Fibroblast of lung (primary cell): ENCODE results near the gene DDX10. TPM values are rescaled to one million over a fixed set of nuclear protein-coding genes. Genes with fewer than 3 reads are reported as not detected.

Source experiments
- DNase-seq, 2 donors: peaks; one replicate each; pipeline versions ENCODE4 v3.0.0 to v3.0.0-alpha.2; 2010; ENCODE audit warnings: low read depth in 2 of 2
- H2AFZ ChIP-seq: 2 replicates; pipeline ENCODE4 v1.5.1; 2012; ENCODE audit warnings: low read length, control low read depth, inconsistent platforms
- H3K27ac ChIP-seq: 2 replicates; pipeline ENCODE4 v1.5.1; 2011; ENCODE audit warnings: low read length, control low read depth; ENCODE audit not compliant: insufficient read depth
- H3K27me3 ChIP-seq: 2 replicates; pipeline ENCODE4 v1.5.1; 2011; ENCODE audit warnings: mild to moderate bottlenecking, low read length; ENCODE audit not compliant: control insufficient read depth, insufficient read depth
- H3K36me3 ChIP-seq: 2 replicates; pipeline ENCODE4 v1.5.1; 2011; ENCODE audit warnings: low read length; ENCODE audit not compliant: control insufficient read depth, insufficient read depth
- H3K4me1 ChIP-seq: 2 replicates; pipeline ENCODE4 v1.5.1; 2011; ENCODE audit warnings: low read length; ENCODE audit not compliant: control insufficient read depth, insufficient read depth; ENCODE audit errors: extremely low read depth
- H3K4me2 ChIP-seq: 2 replicates; pipeline ENCODE4 v1.5.1; 2011; ENCODE audit warnings: low read length, control low read depth; ENCODE audit not compliant: insufficient read depth; ENCODE audit errors: extremely low read depth
- H3K4me3 ChIP-seq, 4 experiments: fragments of 200-600 bp in 1 of 4; sonication (generic) in 1 of 4; replicated peaks in 1 of 4; 2 replicates each; pipeline ENCODE4 v1.5.1; 2011 to 2016; ENCODE audit warnings: low read length in 4 of 4, low read depth in 3 of 4, mild to moderate bottlenecking in 3 of 4, control low read depth in 2 of 4, inconsistent platforms in 1 of 4, mixed read lengths in 1 of 4; ENCODE audit not compliant: insufficient read depth in 1 of 4; ENCODE audit errors: control extremely low read depth in 1 of 4
- H3K79me2 ChIP-seq: 2 replicates; pipeline ENCODE4 v1.5.1; 2012; ENCODE audit warnings: mild to moderate bottlenecking, low read length, inconsistent platforms; ENCODE audit not compliant: control insufficient read depth, insufficient read depth
- H3K9ac ChIP-seq: 2 replicates; pipeline ENCODE4 v1.5.1; 2011; ENCODE audit warnings: mild to moderate bottlenecking, low read length, control low read depth; ENCODE audit not compliant: insufficient read depth
- H3K9me3 ChIP-seq: 2 replicates; pipeline ENCODE4 v1.5.1; 2012; ENCODE audit warnings: low read depth, low read length; ENCODE audit not compliant: control insufficient read depth, insufficient read depth
- H4K20me1 ChIP-seq: 2 replicates; pipeline ENCODE4 v1.5.1; 2011; ENCODE audit warnings: low read length; ENCODE audit not compliant: control insufficient read depth, insufficient read depth; ENCODE audit errors: extremely low read depth
- EZH2 ChIP-seq: IDR thresholded peaks from 2 replicates; pipeline ENCODE4 v1.5.1; 2012; ENCODE audit warnings: low read length, control low read depth, mild to moderate bottlenecking; ENCODE audit errors: missing control alignments
- polyA plus RNA-seq, 2 donors: library from polyadenylated mRNA; depleted of rRNA in 1 of 2; stranded (reverse) in 1 of 2; unstranded in 1 of 2; fragments of >200 nt; gene quantifications; 2 replicates each; pipeline ENCODE4 v1.2.1, GENCODE V29; 2011 to 2012; ENCODE audit warnings: missing spikeins in 1 of 2
- total RNA-seq: library from RNA; depleted of rRNA; stranded (reverse); fragments of >200 nt; gene quantifications from 2 replicates; pipeline ENCODE4 v1.2.1, GENCODE V29; 2014
- TF ChIP-seq, protein P1 (sequence below), 2 donors: IDR thresholded peaks in 1 of 2; conservative IDR thresholded peaks in 1 of 2; 1 replicate in 1 of 2; 2 replicates in 1 of 2; pipeline ENCODE4 v1.5.1; 2011 to 2012; ENCODE audit warnings: low read length in 2 of 2, control low read depth in 1 of 2, inconsistent platforms in 1 of 2, low read depth in 1 of 2, mild to moderate bottlenecking in 1 of 2

The DDX10 gene
- total and polyA plus RNA-seq, 2 donors (not counting 1 experiment from before 2014, with no cell fraction given): 18.5 to 20.7 TPM

GRCh38 chr11:108853151-108853550 lies 188.3 kb downstream of the DDX10 start:
- Histone ChIP-seq H3K4me1 (no peaks in the 10 kb centered on the region), H3K36me3 (no peaks in the 10 kb centered on the region), H4K20me1 (no peaks in the 10 kb centered on the region), H3K27me3 (no peaks in the 10 kb centered on the region), H3K4me3 (no peak overlapping the region), H3K79me2 (no peaks in the 10 kb centered on the region), H3K9ac (no peak overlapping the region), H3K4me2 (no peak overlapping the region), H3K27ac (no peak overlapping the region), H3K9me3 (no peaks in the 10 kb centered on the region), H2AFZ (no peak overlapping the region)
- TF ChIP-seq, protein P1, sequence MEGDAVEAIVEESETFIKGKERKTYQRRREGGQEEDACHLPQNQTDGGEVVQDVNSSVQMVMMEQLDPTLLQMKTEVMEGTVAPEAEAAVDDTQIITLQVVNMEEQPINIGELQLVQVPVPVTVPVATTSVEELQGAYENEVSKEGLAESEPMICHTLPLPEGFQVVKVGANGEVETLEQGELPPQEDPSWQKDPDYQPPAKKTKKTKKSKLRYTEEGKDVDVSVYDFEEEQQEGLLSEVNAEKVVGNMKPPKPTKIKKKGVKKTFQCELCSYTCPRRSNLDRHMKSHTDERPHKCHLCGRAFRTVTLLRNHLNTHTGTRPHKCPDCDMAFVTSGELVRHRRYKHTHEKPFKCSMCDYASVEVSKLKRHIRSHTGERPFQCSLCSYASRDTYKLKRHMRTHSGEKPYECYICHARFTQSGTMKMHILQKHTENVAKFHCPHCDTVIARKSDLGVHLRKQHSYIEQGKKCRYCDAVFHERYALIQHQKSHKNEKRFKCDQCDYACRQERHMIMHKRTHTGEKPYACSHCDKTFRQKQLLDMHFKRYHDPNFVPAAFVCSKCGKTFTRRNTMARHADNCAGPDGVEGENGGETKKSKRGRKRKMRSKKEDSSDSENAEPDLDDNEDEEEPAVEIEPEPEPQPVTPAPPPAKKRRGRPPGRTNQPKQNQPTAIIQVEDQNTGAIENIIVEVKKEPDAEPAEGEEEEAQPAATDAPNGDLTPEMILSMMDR (conservative IDR thresholded peaks at IDR 0.05 in 1 of 2, IDR thresholded peaks at IDR 0.05 in 1 of 2; ENCODE audit: low read depth in 1 of 2, low read length in 2 of 2): no peak
- no peak for TF ChIP-seq EZH2
- no peak for DNase-seq

DNA sequence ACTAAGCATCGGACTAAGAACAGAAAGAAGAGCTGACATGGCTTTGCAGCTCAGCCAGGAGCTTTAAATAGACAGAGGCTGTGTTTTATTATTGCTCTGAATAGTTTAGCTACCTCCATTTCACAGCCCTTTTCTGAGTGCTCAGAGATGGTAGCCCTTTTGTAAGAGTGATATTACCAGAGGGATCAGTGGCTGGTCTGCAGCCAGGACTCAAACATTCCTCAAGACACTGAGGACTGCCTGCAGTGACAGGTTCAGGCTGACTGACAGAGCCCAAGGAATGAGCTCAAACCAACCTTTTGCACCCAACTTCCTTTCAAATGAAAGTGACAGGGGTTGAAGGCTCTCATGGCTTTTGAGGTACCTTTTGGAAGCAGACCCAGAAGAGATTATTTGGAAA lies 189.0 kb downstream of the DDX10 start:
- H2AFZ ChIP-seq: no peak overlapping the region
- no peaks in the 10 kb centered on the region for H3K27me3 ChIP-seq
- no peak overlapping the region for H3K4me3 ChIP-seq
- no peaks in the 10 kb centered on the region for H3K9me3 ChIP-seq
- H3K9ac ChIP-seq: no peak overlapping the region
- no peak overlapping the region for H3K27ac ChIP-seq
- no peaks in the 10 kb centered on the region for H3K36me3 ChIP-seq
- H4K20me1 ChIP-seq: no peaks in the 10 kb centered on the region
- H3K4me1 ChIP-seq: no peaks in the 10 kb centered on the region
- TF ChIP-seq, protein P1 (conservative IDR thresholded peaks at IDR 0.05 in 1 of 2, IDR thresholded peaks at IDR 0.05 in 1 of 2; ENCODE audit: low read depth in 1 of 2, low read length in 2 of 2): no peak
- no peak for TF ChIP-seq EZH2
- no peaks in the 10 kb centered on the region for H3K79me2 ChIP-seq
- H3K4me2 ChIP-seq: peak overlapping the region; percentile 65
- no peak for DNase-seq

- Histone ChIP-seq H3K4me1 (no peaks in the 10 kb centered on the region), H3K36me3 (no peaks in the 10 kb centered on the region), H2AFZ (no peak overlapping the region), H3K27me3 (no peaks in the 10 kb centered on the region), H3K9me3 (no peaks in the 10 kb centered on the region), H3K4me2 (peak overlapping the region; percentile 65), H3K9ac (no peak overlapping the region), H3K79me2 (no peaks in the 10 kb centered on the region), H3K4me3 (peak overlapping the region in 2 of 4 experiments; percentile 20 to 27), H4K20me1 (no peaks in the 10 kb centered on the region), H3K27ac (no peak overlapping the region)
- TF ChIP-seq, protein P1 (conservative IDR thresholded peaks at IDR 0.05 in 1 of 2, IDR thresholded peaks at IDR 0.05 in 1 of 2; ENCODE audit: low read depth in 1 of 2, low read length in 2 of 2): no peak
- TF ChIP-seq EZH2: no peak
- no peak for DNase-seq
These were observed 189.5 kb downstream of the DDX10 start for GRCh38 chr11:108854346-108854745.
